ENCODE data around the gene GLCE.

DNA sequence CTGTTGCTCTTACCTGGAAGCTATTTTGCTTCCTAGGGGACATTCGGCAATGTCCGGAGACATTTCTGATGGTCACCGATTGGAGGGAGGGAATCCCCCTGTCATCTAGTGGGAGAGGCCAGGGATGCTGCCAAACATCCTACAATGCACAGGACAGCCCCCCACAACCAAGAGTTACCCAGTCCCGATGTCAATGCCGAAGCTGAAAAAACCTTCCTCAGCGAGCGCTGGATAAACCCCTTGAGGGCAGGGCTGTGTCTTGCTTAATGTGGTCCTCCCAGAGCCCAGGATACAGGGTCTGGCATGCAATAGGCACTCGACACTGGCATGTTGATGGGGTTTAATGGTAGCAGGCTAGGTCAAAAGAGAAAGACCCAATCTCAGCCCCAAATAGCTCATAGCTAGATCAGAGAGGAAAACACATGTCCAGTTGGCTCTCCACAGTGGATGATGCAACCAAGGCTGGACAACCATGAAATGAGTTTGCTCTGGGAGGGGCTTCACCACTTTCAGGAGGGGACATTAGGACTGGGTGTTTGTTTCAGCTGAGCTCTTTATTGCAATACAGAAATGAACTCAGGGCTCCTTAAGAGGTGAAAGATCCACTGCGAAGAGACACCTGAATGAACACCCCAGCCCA lies 121.8 kb downstream of the GLCE start:
- TF ChIP-seq, protein P1, sequence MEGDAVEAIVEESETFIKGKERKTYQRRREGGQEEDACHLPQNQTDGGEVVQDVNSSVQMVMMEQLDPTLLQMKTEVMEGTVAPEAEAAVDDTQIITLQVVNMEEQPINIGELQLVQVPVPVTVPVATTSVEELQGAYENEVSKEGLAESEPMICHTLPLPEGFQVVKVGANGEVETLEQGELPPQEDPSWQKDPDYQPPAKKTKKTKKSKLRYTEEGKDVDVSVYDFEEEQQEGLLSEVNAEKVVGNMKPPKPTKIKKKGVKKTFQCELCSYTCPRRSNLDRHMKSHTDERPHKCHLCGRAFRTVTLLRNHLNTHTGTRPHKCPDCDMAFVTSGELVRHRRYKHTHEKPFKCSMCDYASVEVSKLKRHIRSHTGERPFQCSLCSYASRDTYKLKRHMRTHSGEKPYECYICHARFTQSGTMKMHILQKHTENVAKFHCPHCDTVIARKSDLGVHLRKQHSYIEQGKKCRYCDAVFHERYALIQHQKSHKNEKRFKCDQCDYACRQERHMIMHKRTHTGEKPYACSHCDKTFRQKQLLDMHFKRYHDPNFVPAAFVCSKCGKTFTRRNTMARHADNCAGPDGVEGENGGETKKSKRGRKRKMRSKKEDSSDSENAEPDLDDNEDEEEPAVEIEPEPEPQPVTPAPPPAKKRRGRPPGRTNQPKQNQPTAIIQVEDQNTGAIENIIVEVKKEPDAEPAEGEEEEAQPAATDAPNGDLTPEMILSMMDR (IDR thresholded peaks at IDR 0.05): no peak
- TF ChIP-seq SP1 (CRISPR knock-in tag; conservative IDR thresholded peaks at IDR 0.05) (no peak), ZNF423 (CRISPR knock-in tag; IDR thresholded peaks at IDR 0.05) (no peak)
- TF ChIP-seq, protein P2, sequence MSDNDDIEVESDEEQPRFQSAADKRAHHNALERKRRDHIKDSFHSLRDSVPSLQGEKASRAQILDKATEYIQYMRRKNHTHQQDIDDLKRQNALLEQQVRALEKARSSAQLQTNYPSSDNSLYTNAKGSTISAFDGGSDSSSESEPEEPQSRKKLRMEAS (CRISPR knock-in tag; IDR thresholded peaks at IDR 0.05): no peak
- TF ChIP-seq, protein P3, sequence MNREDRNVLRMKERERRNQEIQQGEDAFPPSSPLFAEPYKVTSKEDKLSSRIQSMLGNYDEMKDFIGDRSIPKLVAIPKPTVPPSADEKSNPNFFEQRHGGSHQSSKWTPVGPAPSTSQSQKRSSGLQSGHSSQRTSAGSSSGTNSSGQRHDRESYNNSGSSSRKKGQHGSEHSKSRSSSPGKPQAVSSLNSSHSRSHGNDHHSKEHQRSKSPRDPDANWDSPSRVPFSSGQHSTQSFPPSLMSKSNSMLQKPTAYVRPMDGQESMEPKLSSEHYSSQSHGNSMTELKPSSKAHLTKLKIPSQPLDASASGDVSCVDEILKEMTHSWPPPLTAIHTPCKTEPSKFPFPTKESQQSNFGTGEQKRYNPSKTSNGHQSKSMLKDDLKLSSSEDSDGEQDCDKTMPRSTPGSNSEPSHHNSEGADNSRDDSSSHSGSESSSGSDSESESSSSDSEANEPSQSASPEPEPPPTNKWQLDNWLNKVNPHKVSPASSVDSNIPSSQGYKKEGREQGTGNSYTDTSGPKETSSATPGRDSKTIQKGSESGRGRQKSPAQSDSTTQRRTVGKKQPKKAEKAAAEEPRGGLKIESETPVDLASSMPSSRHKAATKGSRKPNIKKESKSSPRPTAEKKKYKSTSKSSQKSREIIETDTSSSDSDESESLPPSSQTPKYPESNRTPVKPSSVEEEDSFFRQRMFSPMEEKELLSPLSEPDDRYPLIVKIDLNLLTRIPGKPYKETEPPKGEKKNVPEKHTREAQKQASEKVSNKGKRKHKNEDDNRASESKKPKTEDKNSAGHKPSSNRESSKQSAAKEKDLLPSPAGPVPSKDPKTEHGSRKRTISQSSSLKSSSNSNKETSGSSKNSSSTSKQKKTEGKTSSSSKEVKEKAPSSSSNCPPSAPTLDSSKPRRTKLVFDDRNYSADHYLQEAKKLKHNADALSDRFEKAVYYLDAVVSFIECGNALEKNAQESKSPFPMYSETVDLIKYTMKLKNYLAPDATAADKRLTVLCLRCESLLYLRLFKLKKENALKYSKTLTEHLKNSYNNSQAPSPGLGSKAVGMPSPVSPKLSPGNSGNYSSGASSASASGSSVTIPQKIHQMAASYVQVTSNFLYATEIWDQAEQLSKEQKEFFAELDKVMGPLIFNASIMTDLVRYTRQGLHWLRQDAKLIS (CRISPR knock-in tag; IDR thresholded peaks at IDR 0.05; ENCODE audit: borderline replicate concordance): no peak
- TF ChIP-seq, protein P4, sequence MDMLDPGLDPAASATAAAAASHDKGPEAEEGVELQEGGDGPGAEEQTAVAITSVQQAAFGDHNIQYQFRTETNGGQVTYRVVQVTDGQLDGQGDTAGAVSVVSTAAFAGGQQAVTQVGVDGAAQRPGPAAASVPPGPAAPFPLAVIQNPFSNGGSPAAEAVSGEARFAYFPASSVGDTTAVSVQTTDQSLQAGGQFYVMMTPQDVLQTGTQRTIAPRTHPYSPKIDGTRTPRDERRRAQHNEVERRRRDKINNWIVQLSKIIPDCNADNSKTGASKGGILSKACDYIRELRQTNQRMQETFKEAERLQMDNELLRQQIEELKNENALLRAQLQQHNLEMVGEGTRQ (CRISPR knock-in tag; IDR thresholded peaks at IDR 0.05): no peak

All from WTC11 (cell line).